HepG2 (cell line): ENCODE measurements around the gene GRK4. TPM values are rescaled to one million over a fixed set of nuclear protein-coding genes. Genes with fewer than 3 reads are reported as not detected.

ENCODE experiments used
- ELK4 ChIP-seq: sonication (generic); formaldehyde crosslinking; IDR thresholded peaks from 2 replicates; pipeline ENCODE4 v1.9.0; 2021; ENCODE audit warnings: missing genetic modification reagents, borderline replicate concordance
- ERF ChIP-seq: IDR thresholded peaks from 2 replicates; pipeline ENCODE4 v1.6.1; 2018; ENCODE audit warnings: missing biosample characterization, missing genetic modification reagents
- HCFC1 ChIP-seq: fragments of 150-350 bp; IDR thresholded peaks from 2 replicates; pipeline ENCODE4 v1.6.1; 2014; ENCODE audit warnings: low read depth, low read length
- PAXIP1 ChIP-seq: sonication (generic); formaldehyde crosslinking; conservative IDR thresholded peaks from 2 replicates; pipeline ENCODE4 v1.4.0; 2020; ENCODE audit warnings: mild to moderate bottlenecking, missing genetic modification reagents, moderate library complexity
- RFX5 ChIP-seq: IDR thresholded peaks from 2 replicates; pipeline ENCODE4 v1.6.1; 2011; ENCODE audit warnings: low read depth, low read length, improper control_type of control experiment
- TFDP1 ChIP-seq: IDR thresholded peaks from 2 replicates; pipeline ENCODE4 v1.6.1; 2016; ENCODE audit warnings: missing compliant biosample characterization, missing genetic modification reagents, borderline replicate concordance
- ZBTB40 ChIP-seq, 2 experiments: fragments of 450-650 bp in 1 of 2; sonication (generic) in 1 of 2; formaldehyde crosslinking in 1 of 2; IDR thresholded peaks; 2 replicates each; pipeline versions ENCODE4 v1.6.1 to v1.8.0; 2016 to 2022; ENCODE audit warnings: antibody characterized with exemption in 1 of 2, mild to moderate bottlenecking in 1 of 2, missing genetic modification reagents in 1 of 2
- ZNF431 ChIP-seq: sonication (generic); formaldehyde crosslinking; IDR thresholded peaks from 2 replicates; pipeline ENCODE4 v1.9.0; 2022; ENCODE audit warnings: missing genetic modification reagents, low read depth, mild to moderate bottlenecking, borderline replicate concordance
- ZNF552 ChIP-seq: sonication (generic); formaldehyde crosslinking; IDR thresholded peaks from 2 replicates; pipeline ENCODE4 v1.9.0; 2022; ENCODE audit warnings: missing genetic modification reagents, mild to moderate bottlenecking, borderline replicate concordance
- ZNF704 ChIP-seq: sonication (generic); formaldehyde crosslinking; IDR thresholded peaks from 2 replicates; pipeline ENCODE4 v1.8.1; 2023; ENCODE audit warnings: mild to moderate bottlenecking, inconsistent platforms, moderate library complexity, missing genetic modification reagents, borderline replicate concordance
- ZNF790 ChIP-seq: sonication (generic); formaldehyde crosslinking; IDR thresholded peaks from 2 replicates; pipeline ENCODE4 v1.8.0; 2022; ENCODE audit warnings: missing genetic modification reagents, mild to moderate bottlenecking, borderline replicate concordance
- polyA plus RNA-seq, 8 experiments: library from polyadenylated mRNA; depleted of rRNA in 3 of 8; stranded (reverse) in 7 of 8; unstranded in 1 of 8; fragments of >200 nt; fragmentation: Illumina TruSeq in 4 of 8; extraction: Trizol in 4 of 8; gene quantifications; 2 replicates each; pipeline versions ENCODE4 v1.2.1 to v1.2.3, GENCODE V29; 2011 to 2016; ENCODE audit warnings: low read depth in 4 of 8, missing spikeins in 1 of 8, mixed read lengths in 1 of 8; ENCODE audit not compliant: insufficient read depth in 1 of 8
- total RNA-seq, 5 experiments: library from RNA; depleted of rRNA; stranded (reverse); fragments of >200 nt; fragmentation: Illumina TruSeq; extraction: Trizol; gene quantifications; 2 replicates each; pipeline ENCODE4 v1.2.3, GENCODE V29; 2016; ENCODE audit warnings: low read depth in 1 of 5

The GRK4 gene
- total and polyA plus RNA-seq, 2 of the 13 experiments (the other 11 are each of a cell fraction or from before 2014, with no cell fraction given), result 1.8 to 2.0 TPM

- TF ChIP-seq ELK4 (CRISPR knock-in tag) (no peak), ZNF704 (CRISPR knock-in tag) (no peak), RFX5 (no peak), TFDP1 (CRISPR knock-in tag) (no peak), ZNF552 (CRISPR knock-in tag) (no peak), HCFC1 (no peak), PAXIP1 (CRISPR knock-in tag) (peak; percentile 87), ZBTB40 (IDR thresholded peaks at IDR 0.05) (no peak), ZBTB40 (CRISPR knock-in tag; IDR thresholded peaks at IDR 0.05) (peak; percentile 51; the same call in 1 of the 2 replicates), ZNF431 (CRISPR knock-in tag) (peak; percentile 30; the same call in 1 of the 2 replicates), ZNF790 (CRISPR knock-in tag) (0 out of 2 replicates have a peak, but pooled peaks have one; percentile 34), ERF (CRISPR knock-in tag) (peak; percentile 80)
These were observed 26.1 kb upstream of the GRK4 start (continued) for GRCh38 chr4:2937146-2937857.
